HG02885 (cell line): ENCODE results near the gene TSEN2.
"Not testable (repeated sequence)": the region's sequence is repeated elsewhere in the genome, so short reads cannot be mapped to it uniquely, and the experiment has no call there.

Experiments
- ATAC-seq: cut with Tn5 transposase; IDR thresholded peaks from one replicate; pipeline ENCODE4 v1.9.1; 2021; ENCODE audit warnings: mild to moderate bottlenecking; ENCODE audit not compliant: unreplicated experiment, poor library complexity

The TSEN2 gene

DNA sequence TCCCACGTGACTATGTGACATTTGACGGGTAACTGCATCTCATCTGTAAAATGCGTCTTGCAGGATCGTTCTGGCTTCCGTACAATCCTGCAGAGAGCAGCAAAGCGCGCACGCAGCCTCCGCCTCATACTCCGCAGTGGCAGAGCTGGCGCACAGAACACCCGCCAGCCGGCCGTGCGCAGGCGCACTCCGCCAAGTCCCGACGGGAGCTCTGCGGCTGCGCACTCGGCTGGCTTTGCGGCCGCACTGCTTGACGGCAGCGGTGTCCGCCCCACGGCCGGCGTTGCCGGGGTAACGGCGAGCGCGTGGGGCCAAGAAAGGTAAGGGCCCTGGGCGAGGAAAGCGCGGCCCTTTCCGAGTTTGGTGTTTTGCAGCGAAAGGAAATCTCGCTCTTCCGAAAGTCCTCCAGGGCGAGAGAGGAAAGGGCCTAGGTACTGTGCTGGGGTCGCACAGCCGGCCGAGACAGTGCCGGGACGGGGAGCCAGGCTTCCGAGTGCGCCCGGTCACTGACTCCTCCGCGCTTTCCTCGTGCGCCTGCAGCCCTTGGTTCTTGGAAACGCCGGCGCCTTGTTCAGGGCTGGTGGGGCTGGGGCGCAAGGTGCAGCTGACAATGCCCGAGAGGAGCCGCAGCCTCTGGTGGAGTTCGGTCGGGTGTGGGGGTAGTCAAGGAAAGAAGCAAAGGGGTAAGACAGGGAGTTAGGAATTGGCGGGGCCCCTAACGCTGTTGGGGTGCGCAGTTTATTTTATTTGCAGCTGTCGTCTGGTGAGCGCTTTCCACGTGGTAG is at the start of gene TSEN2:
TSS of gene TSEN2 (plus strand) at position 283 of the 785 bp plus-strand sequence. CDS start 5,321 bp downstream, outside the sequence.
- ATAC-seq = peak; percentile 90

DNA sequence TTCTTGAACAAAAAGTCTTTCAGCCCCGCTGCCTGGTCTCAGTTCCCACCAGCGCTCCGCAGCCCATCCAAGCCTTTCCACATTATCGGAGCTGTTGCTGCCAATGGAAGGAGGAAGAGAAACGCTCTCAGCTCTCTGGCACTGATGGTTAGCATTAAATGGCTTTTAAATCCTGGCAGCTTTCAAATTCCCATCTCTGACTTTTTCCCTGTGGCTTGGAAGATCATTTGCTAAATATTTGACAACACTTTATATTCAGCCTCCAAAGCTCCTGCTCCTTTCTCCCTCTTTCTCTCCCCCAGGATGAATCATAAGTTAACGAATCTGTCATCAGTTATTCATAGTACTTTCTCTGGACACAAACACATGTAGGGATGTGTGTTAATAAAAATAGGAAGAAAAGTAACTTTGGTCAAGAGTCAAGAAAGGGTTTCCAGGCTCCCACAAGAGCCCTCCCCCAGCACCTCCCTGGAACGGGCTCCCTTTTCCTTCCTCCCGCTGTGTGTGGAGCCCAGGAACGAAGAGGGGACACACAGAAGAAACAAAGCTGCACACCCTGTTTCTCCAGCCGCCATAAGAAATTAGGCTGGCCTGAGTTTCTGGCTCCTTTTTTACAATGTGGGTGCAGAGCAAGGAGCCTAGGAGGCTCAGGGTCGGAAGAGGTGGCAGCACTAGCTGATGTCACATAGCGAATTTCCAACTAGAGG is 47.6 kb upstream of the TSEN2 start:
- no peak for ATAC-seq

DNA sequence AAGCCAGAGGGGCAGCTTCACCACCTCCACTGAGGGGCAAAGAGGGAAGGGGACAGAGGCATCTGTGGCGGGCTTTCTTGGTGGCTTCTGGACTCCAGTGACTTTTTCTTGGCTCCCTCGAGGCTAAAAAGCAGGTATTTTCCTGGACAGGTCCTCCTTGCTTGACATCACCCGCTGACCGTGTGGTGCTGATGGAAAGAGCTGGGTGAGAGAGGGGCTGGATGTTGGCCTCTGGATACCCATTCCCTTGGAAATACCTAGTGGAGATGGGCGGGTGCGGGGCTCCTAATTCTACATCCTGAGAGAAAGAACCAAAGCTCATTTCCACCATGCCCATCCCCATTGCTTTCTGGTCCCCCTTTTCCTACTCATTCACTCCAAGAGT is 47.1 kb upstream of the TSEN2 start:
- no peak for ATAC-seq

DNA sequence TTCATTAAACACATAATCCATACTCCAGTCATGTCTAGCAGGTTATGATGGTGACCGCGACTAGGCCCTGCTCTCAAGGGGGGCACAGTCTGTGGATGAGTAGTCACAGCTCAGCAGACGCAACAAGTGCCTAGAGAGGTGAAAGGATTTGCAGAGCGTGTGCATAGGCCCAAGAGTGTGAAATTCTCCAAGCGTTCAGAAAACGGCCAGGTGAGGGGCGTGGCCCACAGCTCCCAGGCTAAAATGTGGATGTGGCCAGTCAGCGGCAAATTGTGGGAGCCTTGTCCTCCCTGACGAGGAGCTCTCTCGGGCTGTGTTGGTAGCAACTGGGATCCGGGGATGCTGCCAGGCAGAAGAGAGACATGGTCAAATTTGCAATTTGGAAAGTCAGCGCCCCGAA is 46.4 kb upstream of the TSEN2 start:
- ATAC-seq = no peak

DNA sequence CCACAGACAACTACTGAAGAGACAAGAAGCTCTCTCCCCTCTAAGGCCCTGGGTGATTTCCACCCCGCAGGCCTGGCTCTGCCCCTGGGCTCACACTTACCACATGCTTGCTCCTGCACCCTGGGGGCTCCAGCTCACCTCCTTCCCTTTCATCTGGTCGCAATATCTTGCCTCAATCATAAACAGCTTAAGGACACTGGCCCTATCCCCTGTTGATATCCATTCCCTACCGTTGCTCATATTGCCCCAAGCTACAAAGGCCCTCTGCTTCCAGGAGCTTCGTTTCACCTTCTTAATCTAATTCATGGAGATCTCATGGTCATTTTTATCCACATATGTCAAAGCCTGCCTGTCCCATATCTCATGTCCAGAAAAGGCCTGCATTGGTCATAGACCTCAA is 46.0 kb upstream of the TSEN2 start:
- no peak for ATAC-seq

DNA sequence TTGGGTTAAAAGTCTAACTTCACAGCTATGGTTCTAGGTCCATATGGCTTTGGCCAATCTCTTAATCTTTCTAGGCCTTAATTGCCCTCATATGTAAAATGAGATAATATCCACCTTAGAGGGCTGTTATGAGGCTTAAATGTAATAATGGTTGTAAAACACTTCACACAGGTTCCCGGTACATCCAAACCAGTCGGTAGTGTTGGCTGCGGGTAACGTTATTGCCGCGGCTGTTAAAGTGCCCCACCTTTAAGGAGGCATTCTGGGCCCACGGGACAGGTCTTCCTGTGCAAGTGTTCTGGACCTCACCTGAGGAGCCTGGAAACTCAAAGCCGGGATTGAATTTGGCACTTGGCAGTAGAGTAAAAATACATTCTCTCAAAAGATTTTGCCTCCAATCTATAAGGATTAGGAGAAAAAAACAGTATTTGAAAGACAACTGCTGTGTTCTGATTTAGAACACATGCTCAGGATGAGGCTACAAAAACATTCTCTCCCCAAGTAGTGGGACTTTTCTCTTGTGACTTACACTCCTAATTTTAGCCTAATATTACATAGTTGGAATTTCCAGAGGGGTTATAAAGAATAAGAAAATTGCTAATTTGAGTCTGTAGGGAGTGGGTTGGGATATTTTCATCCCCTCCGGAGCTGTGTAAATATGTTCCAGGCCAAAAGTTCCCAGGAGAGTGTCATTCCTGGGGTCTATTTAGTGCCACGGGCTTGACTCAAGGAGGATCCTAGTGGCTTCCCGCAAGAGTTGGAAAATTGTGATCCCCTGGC is 44.9 kb upstream of the TSEN2 start:
- no peak for ATAC-seq

DNA sequence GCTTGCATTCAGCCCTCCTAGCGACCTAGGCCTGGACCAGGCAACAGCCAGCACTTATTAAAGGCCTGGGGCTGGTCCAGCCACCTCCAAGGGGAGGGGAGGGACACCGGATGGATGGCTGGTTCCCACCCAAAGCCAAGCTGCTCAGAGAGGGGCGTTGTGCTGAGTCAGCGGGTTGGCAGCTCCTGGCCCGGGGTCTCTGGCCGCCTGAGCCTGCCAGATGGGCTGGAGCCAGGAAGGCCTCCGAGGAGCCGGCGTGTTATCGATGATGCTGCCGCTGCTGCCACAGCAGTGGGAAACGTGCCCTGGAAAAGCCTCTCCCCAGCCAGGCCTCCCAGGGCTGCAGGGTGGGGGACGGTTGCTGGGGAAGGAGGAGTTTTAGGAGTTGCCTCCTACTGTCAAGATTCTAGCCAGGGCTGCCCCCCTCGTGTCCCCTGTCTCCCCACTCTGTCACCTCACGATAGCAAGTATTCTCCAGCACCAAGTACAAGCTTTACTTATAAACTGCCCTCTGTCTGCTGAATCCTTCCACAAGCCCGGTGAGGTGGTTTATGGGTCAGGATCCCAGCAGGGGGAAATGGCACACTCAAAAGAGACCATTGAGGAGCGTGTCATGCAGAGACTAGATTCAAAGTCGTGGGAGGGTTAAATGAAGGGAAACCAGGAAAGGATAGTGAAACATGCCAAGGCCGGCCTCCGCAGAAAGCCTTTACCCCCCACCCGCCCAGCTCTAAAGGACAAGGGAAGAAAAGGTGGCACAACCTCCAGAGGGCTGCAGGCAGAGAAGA is 43.2 kb upstream of the TSEN2 start:
- no peak for ATAC-seq

DNA sequence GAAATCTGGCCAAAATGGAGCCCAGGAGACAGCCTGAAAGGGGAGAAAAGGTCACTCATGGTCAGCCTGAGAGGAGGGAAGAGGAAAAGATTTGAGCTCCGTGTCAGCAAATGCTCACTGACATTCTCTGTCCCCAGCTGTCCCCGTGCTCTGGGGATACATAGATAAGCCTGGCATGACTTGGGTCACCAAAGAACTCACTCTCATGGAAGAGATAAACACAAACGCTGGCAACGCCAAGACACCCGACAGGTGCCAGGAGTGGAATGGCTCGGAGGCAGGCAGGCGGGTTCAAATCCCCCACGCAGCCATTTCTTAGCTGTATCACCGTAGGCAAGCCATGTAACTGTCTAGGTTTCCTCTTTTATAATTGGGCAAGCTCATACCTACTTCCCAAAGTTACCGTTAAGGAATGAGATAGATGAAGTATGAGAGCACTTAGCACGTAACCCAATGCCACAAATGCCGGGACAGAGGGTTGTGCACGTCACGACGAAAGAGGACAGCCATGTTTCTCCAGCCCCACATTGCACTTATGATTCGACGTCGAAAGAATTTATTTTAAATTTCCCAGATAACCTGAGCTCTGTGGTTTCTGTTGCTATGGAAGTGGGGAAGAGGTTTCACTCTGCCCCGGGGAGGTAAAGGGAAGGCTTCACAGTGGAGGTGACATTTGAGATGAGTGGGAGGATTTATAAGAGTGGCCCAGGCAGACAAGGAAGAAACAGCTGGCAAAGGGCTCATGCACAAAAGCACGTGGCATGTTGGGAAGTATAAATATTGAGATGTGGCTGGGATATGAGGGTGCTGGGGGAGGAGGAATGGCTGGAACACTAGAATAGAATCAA is 41.4 kb upstream of the TSEN2 start:
- ATAC-seq = no peak

DNA sequence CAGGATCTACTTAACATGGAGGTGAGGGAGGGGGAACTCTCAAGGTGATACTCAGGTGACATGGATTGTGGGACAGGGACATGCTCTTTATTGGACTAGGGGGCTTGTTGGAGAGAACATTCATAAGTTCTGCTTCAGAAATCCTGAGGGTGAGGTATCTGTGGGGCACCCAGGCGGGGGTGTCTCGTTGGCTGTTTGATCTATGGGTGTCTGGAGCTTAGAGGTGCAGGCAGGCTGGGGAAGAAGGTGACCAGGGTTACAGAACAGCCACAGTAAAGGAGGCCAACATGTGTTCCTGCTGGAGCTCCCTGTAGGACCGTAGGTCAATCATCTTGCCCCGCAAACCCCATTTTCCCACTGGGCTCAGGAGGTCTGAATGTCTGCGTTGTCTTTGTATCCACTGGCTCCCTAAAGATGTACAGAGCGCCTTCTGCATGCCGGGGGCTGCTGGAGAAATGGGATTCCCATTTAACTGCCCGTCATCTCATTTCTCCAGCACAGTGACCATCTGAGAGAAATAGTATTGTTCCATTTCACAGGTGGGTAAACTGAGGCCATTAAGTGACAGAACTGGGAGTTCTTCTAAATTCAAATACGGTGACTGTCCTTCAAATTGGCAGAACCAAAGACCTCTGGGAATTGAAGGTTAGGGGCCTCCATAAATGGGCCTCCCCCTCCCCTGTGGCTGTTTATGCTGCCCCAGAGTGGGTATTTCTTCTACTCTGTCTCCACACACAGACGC is 40.3 kb upstream of the TSEN2 start:
- ATAC-seq = no peak

DNA sequence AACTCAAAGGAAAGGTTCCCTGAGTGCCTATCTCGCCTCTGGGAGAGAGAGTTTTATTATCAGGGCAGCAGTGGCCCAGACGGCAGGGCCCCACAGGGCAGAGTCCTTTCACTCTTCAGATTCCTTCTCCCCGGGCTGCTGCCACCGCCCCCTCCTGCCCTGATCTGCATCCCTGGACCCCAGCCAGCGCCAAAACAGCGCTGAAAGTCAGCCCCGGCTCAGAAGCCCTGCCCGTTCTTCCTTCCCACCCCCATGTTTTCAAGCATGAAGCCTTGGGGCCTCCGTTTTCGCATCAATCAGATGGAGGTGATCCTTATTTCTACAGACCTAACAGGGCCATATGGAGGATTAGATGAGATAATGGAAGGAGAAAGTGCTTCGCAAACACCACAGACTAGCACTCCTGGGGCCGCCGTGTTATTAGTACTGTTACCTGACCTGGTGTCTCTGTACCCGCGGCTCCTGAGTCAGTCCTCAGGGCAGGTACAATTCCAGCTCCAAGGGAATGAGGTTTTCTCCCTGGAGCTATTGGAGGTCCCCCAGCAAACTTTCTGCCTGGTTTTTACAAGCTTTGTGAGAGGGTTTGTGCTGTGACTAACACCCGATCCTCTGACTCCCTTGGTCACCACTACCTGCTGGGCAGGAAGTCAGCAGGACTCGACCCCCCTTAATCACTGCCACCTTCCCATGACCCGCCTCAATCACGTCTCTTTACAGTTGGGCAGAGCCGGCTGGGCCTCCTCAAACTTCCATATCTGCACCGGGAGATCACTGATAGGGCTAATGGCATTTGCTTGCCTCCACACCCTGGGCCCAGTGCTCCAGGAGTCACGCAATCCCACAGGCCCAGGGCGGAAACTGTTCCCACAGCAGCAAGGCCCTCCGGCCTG is 39.5 kb upstream of the TSEN2 start:
- ATAC-seq = no peak

DNA sequence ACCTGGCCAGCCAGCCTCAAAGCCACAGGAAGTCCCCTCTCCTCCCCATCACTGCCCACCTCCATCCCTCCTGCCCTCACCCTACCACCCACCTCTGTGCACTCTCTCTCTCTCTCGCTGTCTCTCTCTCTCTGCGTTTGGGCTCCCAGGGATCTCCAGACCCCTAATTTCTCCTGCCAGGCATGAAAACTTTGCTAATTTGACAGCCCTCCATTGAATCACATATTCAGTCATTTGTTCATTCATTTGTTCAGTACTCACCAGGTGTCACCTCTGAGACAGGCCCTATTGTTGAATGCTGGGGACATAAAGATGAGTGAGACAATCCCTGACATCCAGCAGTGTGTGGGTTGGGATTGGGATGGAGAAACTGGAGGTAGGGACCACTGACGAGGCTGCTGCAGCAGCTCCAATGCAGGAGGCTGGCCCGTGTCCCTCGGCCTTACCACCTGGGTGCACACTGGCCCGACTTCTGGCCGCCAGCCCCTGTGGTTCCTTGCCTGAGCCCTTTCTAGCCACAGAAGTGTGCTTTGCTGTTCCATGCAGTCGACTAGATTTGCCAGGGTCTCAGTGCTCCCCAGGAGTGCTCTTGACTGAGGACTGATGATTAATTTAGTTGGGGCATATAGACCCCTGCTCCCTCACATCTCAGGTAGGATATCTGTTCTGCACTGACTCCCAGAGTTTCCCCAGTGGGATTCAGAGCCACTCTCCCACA is 38.6 kb upstream of the TSEN2 start:
- ATAC-seq = no peak

DNA sequence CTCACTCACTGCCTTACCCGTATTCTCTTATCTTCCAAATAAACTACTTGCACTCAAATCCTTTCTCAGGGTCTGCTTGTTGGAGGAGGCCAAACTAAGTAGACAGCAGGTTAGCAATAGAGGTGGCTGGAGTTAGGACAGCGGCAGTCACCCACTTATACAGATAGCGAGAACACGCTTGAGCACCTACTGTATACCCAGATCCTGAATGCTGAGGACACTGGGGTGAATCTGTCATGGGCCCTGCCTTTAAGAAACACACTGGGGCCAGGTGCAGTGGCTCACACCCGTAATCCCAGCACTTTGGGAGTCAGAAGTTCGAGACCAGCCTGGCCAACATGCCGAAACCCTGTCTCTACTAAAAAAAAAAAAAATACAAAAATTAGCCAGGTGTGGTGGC is 38.0 kb upstream of the TSEN2 start:
- no peak for ATAC-seq

DNA sequence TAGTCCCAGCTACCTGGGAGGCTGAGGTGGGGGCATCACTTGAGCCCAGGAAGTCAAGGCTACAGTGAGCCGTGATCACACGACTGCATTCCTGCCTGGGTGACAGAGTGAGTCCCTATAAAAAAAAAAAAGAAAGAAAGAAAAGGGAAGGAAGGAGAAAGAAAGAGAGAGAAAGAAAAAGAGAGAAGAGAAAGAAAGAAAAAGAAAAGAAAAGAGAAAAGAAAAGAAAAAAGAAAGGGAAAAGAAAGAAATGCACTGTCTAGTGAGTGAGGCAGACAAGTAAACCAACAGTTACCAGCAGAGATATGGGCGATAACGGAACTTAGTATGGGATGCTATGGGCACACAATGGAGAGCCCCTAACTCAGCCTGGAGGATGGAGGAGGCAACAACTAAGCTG is 37.2 kb upstream of the TSEN2 start:
- ATAC-seq = no peak

DNA sequence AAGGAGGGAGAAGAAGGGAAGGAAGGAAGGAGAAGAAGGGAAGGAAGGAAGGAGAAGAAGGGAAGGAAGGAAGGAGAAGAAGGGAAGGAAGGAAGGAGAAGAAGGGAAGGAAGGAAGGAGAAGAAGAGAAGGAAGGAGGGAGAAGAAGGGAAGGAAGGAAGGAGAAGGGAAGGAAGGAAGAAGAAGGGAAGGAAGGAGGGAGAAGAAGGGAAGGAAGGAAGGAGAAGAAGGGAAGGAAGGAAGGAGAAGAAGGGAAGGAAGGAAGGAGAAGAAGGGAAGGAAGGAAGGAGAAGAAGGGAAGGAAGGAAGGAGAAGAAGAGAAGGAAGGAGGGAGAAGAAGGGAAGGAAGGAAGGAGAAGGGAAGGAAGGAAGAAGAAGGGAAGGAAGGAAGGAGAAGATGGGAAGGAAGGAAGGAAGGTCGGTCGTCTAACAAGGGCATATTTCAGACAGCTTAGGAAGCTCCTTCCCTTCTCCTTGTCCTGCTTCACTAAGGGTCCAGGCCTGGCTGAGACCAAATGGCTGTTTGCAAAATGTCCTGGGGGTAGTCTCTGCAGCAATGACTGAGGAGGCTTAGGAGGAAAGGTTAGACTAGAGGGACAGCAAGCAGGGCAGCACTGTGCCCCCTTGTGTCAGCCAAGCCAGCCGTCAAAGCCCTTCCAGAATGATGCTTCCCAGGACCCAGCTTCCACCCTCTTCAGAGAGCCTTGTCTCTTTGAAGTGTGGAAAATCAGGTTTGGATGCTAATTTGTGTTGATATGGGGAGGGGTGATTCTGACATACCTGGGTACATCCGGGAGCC is 35.7 kb upstream of the TSEN2 start:
- not testable (repeated sequence) for ATAC-seq

DNA sequence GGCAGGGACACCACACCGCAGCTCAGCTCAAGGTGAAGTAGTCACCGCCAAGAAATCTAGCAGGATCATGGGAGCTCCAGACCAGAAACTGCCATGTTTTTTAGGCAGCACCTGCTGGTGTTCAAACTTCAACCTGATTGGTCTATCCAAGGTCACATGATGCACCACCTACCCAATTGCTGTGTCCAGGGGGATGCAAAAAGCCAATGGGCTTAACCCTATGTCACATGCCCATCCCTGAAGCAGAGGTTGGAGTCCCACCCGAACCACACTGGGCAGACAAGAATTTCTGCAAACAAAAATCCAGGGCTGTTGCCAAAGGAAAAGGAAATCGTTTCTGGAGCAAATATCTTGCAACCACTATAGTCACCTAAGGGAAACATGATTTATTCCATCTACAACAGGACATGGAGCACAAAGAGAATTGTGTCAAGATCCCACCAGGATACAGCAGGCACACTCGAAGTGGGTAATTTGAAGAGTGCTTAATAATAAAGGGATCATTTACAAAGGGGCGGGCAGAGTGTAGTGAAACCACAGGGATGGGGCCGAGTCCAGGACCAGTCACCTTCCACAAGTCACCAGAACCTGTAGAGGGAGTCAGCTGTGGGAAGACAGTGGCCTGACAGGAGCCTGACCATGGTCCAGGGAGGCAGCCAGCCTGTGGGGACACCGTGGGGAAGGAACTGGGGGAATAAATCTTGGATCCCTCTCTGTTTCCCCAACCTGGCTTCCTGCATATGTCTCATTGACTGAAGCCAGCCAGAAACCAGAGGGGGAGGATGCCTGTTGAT is 34.2 kb upstream of the TSEN2 start:
- no peak for ATAC-seq

DNA sequence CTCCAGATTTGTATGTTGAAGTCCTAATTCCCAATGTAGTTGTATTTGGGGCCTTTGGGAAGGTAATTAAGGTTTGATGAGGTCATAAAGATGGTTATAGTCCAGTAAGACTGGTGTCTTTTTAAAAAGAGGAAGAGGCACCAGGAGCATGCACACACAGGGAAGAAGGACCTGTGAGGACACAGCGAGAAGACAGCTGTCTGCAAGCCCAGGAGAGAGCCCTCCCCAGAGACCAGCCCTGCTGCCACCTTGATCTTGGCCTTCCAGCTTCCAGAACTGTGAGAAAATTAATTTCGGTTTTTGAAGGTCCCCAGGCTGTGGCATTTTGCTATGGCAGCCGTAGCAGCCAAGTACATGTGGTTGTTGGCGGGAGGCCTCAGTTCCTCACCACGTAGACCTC is 32.8 kb upstream of the TSEN2 start:
- no peak for ATAC-seq
